Measurements from ENCODE around the gene RPS21. TPM values are rescaled to one million over a fixed set of nuclear protein-coding genes. Genes with fewer than 3 reads are reported as not detected.
A peak's percentile ranks its signal among the peaks of the same experiment; 100 is the strongest.

The RPS21 gene
- total and polyA plus RNA-seq, 9 of the 15 experiments (the other 6 are each of a cell fraction or from before 2014, with no cell fraction given) = 1,380 to 5,647 (median 3,091) TPM

GRCh38 chr20:62427172-62428001, 40.5 kb downstream of the RPS21 start, which contains the start of gene RBBP8NL:
TSS of gene RBBP8NL (minus strand) at chr20:62427539. CDS start at chr20:62419647, 7,892 bp downstream.
- BruUV-seq (replicated peaks) = no TSS peak
- no peaks in the 10 kb centered on the region for H3K9me3 ChIP-seq (replicated peaks; ENCODE audit: control insufficient read depth, insufficient read depth, low read depth, low read length)
- intact Hi-C loops (cut with micrococcal nuclease) (no loop called here), in situ Hi-C loops (cut with MboI) (no loop called here)
- H3K9ac ChIP-seq (ENCODE audit: insufficient read depth in 1 of 2, low read depth in 2 of 2, low read length in 2 of 2) = 0 out of 4 replicates have a peak within 1 kb of the TSS, but pooled peaks of 1 of the 2 experiments have one; percentile 26
- CTCF ChIA-PET (ENCODE audit: low intra/inter-chr PET ratio) = no interaction called here
- H2AFZ ChIP-seq (ENCODE audit: low read depth, low read length) = no peak within 1 kb of the TSS
- POLR2A ChIA-PET = interaction anchor here (0.6 to 1.1 kb wide), 2 partner anchors 13 to 66 kb away, joined by 3 read pairs; no protein-coding TSS in a partner anchor
- H3K27me3 ChIP-seq (ENCODE audit: control insufficient read depth in 2 of 2, insufficient read depth in 2 of 2, low read length in 2 of 2) = peaks cover 12 to 79% of the 10 kb centered on the region in 2 experiments; a peak in 4 of 5 replicates
- H4K20me1 ChIP-seq (replicated peaks; ENCODE audit: control insufficient read depth, insufficient read depth, low read length) = 0 out of 2 replicates have a peak, but pooled peaks cover 3% of the 10 kb centered on the region
- FAIRE-seq (no peak), ATAC-seq (no peak), DNase-seq (ENCODE audit: extremely low read depth in 1 of 4, low spot score in 3 of 4) (no peak)
- H3K4me1 ChIP-seq (replicated peaks in 1 of 2; ENCODE audit: control insufficient read depth in 2 of 2, insufficient read depth in 2 of 2, low read length in 2 of 2) = peaks cover 0 to 61% of the 10 kb centered on the region in 2 experiments; a peak in 2 of 5 replicates
- H3K4me3 ChIP-seq = no peak within 1 kb of the TSS
- no peaks in the 10 kb centered on the region for H3K36me3 ChIP-seq (ENCODE audit: control insufficient read depth, insufficient read depth, low read length)
- 21% methylated on average over 27 of the region's 28 CpGs for WGBS (ENCODE audit: insufficient coverage, low coverage, missing lambda C conversion rate)
- no peaks in the 10 kb centered on the region for H3K79me2 ChIP-seq (ENCODE audit: control insufficient read depth, insufficient read depth, low read length)
- no peak for TF ChIP-seq CEBPZ (IDR thresholded peaks at IDR 0.05; ENCODE audit: borderline replicate concordance, low read depth, low read length)
- no peak for TF ChIP-seq JUN (IDR thresholded peaks at IDR 0.05; ENCODE audit: borderline replicate concordance, low read depth, low read length)
- no peak for TF ChIP-seq JUN (CRISPR knock-in tag; IDR thresholded peaks at IDR 0.05; ENCODE audit: borderline replicate concordance)
- H3K4me2 ChIP-seq (ENCODE audit: insufficient read depth, low read length) = no peak within 1 kb of the TSS
- no peak within 1 kb of the TSS for H3K27ac ChIP-seq (ENCODE audit: extremely low read depth, low read depth, low read length)
- no peaks in the 10 kb centered on the region for H3K9me1 ChIP-seq (ENCODE audit: control insufficient read depth, insufficient read depth, low read length)
